Fibroblast of skin of right quadriceps (primary cell): Measurements from ENCODE around the gene SCN8A.

Experiments used
- DNase-seq: peaks from one replicate; pipeline ENCODE4 v3.0.0-alpha.2; 2013

SCN8A gene

GRCh38 chr12:51722431-51722830 is 131.4 kb downstream of the SCN8A start:
- no peak for DNase-seq

GRCh38 chr12:51726161-51726560 is 135.1 kb downstream of the SCN8A start:
- DNase-seq = no peak

- no peak for DNase-seq
Measured at GRCh38 chr12:51726931-51727330, 135.9 kb downstream of the SCN8A start.

DNA sequence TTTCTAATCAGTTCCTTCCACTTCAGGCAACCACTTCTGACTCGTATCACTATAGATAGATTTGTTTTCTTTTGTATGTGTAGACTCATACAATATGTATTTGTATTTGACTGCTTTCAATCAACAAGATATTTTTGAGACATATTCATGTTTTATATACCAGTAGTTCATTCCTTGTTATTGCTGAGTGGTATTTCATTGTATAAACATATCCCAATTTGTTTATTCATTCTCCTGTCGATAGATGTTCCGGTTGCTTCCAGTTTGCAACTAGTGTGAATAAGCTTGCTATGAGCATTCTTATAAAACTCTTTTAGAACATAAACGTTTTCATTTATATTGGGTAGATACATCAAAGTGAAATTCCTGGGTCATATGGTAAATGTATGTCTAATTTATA is 138.3 kb downstream of the SCN8A start:
- peak; percentile 23 for DNase-seq

GRCh38 chr12:51730745-51731144 is 139.7 kb downstream of the SCN8A start:
- DNase-seq = no peak

GRCh38 chr12:51740536-51740935 is 149.5 kb downstream of the SCN8A start:
- DNase-seq = no peak

- DNase-seq = no peak
Measured at GRCh38 chr12:51744235-51744634, 153.2 kb downstream of the SCN8A start.

DNA sequence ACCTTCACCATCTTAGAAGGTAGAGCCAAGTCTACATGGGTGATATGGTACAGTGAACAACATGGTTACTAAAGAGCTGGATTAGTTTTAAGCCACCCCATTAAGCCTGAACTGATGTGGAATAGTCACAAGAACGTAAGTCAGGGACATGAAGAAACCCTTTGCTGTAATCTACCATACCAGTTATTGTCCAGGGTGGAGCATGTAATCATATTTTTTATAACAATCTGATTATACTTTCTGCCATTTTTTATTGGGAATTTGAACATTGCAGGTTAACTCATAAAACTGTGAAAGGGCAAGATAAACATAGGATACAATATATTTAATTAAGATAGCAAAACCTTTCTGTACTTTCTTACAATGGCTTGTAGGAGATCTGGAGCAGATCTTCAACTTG is 153.9 kb downstream of the SCN8A start:
- DNase-seq = no peak

- no peak for DNase-seq
Measured at GRCh38 chr12:51746416-51746815, 155.4 kb downstream of the SCN8A start.

DNA sequence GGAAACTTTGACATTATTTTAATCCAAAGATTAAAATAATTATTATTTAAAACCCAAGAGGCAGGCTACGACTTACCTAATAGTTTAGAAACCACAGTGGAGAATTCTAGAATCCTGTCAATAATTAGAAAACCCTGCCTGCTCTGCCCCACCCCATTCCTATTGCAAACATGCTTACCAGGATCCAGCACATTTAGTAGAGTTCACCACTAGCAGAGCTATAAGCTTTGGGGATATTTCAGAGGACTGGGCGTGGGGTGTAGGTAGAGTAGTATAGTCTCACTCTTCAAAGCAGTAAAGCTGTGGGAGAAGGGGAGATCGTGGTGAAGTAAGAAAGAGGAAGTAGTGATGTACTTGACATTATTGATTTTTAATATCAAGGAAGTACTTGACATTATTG is 157.2 kb downstream of the SCN8A start:
- DNase-seq = no peak

DNA sequence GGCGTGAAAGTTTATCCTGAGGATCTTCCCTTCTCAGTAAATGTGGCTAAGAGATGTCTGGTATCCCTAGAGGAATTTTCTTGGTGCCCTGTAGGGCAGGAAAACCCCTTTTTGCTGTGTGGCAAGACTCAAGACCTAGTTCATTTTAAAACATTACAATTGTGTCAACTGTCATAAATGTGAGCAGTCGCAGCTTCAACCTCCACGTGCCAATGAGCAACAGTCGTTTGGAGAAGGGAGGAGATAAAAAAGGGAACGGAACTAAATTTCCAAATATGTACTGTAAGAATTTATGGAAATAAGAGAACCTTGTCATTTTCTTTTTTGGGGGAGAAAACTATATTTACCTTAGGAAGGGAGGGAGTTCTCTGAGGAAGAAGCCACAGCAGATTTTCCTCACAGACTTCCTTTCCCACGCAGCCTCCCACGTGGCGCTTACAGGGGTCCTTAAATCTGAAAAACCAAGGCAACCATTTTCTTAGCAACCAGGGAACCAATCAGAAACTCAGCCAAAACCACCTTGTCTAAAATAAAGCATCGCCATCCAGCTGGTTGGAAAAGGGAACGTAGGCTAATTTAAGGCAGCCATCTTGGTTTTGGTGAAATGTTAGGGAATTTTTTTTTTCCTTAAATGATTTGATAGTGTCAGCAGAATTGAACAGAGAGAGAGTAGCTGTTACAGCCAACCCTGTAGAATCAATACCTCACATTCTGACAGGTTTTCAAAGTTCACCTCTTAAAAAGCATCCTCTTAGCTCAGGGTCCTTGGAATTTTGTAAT is 158.4 kb downstream of the SCN8A start:
- DNase-seq = no peak

DNA sequence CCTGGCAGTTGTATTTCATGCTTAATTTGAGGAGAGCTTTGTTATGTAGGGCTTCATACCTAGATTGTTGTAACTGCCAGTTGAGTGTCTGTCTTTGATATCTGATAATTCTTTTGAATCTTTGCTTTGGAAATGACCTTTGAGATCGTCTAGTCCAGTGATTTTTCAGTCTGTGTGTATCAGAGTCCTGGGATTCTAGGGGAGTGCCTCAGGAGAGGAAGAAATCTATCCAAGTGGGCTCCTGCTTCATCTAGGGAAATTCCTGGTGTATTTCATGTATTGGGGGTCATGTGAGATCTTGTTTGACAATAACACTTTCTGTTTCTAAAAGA is 158.9 kb downstream of the SCN8A start:
- DNase-seq = no peak

GRCh38 chr12:51751661-51752060 is 160.6 kb downstream of the SCN8A start:
- DNase-seq = no peak

DNA sequence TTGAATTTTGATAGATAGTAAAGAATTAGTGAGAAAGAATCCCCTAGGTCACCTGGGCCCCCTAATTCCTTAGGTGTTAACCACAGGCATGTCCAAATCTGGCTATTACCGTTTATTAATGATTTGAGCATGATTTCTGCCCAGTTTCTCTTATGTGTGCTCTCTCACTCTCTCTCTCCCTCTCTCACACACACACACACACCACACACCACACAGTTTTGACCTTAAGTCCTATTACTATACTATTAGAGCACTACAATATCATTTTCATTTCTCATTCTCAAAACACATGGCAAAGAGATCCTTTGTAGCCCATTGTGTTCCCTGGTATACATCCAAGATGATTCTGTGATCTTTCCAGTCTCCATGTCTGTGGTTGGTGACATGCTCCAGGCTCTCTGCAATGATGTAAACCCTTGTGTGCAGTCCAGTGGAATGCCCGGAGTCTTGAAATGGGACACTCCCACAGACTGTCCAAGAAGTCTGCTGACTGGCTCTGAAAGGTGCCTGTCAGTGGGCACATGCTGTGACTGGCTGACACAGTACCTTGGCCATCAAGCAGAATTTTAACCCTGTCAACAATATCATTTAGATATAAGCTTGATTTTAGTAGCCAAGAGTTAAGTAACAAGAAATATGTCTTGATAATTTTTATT is 161.3 kb downstream of the SCN8A start:
- peak; percentile 72 for DNase-seq

DNA sequence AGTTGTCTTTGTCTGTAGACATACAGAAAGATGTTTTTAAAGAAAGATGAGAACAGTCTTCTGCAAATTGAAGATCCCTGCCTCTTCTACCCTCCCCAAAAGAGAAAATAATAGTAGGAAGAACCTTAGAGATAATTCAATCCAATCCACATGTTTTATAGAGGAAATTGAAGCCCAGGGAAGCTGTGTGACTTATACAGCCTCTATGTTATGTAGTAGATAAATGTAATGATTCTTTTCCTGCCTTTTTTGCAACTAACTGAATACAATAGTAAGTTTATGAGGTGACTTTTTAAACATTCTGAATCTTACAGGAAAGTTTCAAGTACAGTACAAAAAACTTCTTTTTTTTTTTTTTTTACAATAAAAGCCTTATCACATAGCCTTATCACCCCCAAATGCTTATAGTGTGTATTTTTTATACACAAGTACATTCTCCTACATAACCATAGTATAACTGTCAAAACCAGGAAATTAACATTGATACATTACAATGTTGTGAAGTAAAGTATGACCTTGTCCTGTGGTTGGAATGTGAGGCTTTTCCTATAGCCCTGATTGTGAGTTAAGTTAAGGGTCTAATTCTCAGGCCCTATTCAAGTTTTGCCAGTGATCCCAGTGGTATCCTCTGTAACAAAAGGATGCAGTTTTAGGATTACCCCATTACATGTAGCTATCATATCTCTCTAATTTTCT is 163.1 kb downstream of the SCN8A start:
- DNase-seq = no peak

GRCh38 chr12:51755251-51755650 is 164.2 kb downstream of the SCN8A start:
- no peak for DNase-seq

DNA sequence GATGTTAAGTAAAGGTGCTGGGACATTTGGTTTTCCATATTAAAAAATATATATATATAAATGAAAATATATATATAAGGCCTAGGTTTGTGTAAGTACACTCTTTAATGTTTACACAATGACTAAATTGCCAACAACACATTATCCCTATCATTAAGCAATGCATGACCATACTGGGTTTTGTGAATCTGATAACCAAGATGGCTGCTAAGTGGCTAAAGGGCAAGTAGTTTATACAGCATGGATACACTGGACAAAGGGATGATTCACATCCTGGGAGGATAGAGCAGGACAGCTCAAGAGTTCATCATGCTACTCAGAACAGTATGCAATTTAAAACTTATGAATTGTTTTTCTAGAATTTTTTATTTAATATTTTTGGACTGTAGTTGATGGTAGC is 168.1 kb downstream of the SCN8A start:
- no peak for DNase-seq

DNA sequence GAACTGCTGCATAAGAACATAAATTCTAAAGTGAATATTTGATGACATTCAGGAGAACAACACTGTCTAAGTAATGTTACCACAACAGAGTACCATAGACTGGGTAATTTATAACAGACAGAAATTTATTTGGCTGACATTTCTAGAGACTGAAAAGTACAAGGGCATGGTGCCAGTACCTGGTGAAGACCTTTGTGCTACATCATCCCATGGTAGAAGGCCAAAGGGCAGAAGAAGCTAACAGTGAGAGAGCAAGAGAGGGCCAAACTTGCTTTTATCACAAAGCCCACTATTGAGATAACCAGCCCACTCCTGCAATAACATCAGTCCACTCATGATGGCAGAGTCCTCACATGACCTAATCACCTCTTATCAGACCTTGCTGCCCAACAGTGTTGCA is 168.7 kb downstream of the SCN8A start:
- no peak for DNase-seq

- no peak for DNase-seq
Measured at GRCh38 chr12:51760231-51760630, 169.2 kb downstream of the SCN8A start.

- no peak for DNase-seq
Measured at GRCh38 chr12:51763743-51764142, 172.7 kb downstream of the SCN8A start.

DNA sequence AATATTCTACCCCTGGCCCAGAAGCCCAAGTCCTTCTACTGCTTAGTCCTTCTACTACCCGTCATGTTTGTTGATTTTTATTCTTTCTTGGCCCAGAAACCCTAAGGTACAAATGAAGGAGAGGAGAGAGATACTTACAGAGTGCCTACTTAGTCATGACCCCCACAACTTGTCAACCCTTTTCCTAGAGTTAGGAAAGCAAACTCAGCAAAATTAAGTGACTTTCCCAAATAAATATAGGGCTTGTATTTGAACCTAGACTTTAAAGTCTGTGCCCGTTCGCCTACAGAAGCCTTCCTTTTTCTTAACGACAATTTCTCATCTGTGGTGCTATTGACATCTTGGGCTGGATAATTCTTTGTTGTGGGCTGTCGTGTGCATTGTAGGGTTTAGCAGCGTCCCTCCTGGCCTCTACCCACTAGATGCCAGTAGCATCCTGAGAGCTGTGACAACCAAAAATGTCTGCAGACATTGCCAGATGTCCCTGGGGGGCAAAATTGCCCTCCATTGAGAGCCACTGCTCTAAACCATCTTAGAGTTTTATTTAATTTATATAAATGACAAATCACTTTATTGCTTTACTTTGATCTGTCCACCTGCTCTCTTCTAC is 175.1 kb downstream of the SCN8A start:
- no peak for DNase-seq

GRCh38 chr12:51771008-51771407 is 180.0 kb downstream of the SCN8A start:
- no peak for DNase-seq

DNA sequence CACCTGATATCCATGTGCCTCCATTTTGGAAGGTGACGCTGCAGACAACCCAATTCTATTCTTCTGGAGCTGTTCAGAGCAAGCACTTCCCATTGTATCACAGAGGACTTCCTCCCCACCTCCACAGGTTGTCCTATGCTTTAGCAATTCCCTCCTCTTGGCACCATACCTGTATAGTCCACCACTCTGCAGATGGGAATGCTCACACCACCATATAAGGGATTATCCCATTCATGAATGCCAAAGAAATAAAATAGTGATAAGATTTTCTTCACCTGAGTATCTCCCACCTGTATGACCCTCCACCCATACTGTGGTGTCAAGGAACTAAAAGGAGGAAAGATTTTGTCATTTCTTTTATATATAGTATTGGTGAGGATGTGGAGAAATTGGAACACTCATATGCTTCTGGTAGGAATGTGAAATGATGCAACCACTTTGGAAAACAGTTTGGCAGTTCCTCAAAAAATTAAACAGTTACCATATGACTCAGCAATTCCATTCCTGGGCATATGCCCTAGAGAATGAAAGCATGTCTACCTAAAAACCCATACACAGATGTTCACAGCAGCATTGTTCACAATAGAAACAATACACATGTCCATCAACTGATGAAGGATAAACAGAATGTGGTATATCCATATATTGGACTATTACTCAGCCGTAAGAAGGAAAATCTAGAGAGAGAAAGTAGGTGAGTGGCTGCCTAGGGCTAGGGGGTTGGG is 182.3 kb downstream of the SCN8A start:
- peak; percentile 90 for DNase-seq
